NCI-H345 treated with DMSO at 0.1 percent for 48 hours (cell line): Measurements from ENCODE around the gene TMPRSS4.
"Not testable (repeated sequence)": the region's sequence is repeated elsewhere in the genome, so short reads cannot be mapped to it uniquely, and the experiment has no call there.

ENCODE experiments used
- DNase-seq: peaks from one replicate; lab custom pipeline; 2025; ENCODE audit not compliant: unreplicated experiment; lab: John Stamatoyannopoulos, UW

Gene TMPRSS4

GRCh38 chr11:118055966-118056365 is 20.9 kb upstream of the TMPRSS4 start:
- no peak for DNase-seq

- no peak for DNase-seq
Measured at GRCh38 chr11:118056806-118057205, 20.1 kb upstream of the TMPRSS4 start.

- no peak for DNase-seq
Measured at GRCh38 chr11:118057251-118058145, 19.4 kb upstream of the TMPRSS4 start.

GRCh38 chr11:118058311-118059245 is 18.3 kb upstream of the TMPRSS4 start:
- DNase-seq, result no peak

GRCh38 chr11:118059246-118059940 is 17.5 kb upstream of the TMPRSS4 start:
- DNase-seq, result no peak

GRCh38 chr11:118060081-118060661 is 16.7 kb upstream of the TMPRSS4 start:
- no peak for DNase-seq

GRCh38 chr11:118060869-118061268 is 16.0 kb upstream of the TMPRSS4 start:
- DNase-seq, result no peak

GRCh38 chr11:118061586-118062125 is 15.2 kb upstream of the TMPRSS4 start:
- no peak for DNase-seq

- DNase-seq, result not testable (repeated sequence)
Measured at GRCh38 chr11:118062181-118062580, 14.7 kb upstream of the TMPRSS4 start.

- DNase-seq, result not testable (repeated sequence)
Measured at GRCh38 chr11:118062631-118063030, 14.2 kb upstream of the TMPRSS4 start.

GRCh38 chr11:118064956-118065355 is 11.9 kb upstream of the TMPRSS4 start:
- no peak for DNase-seq

GRCh38 chr11:118065384-118065783 is 11.5 kb upstream of the TMPRSS4 start:
- DNase-seq, result no peak

- DNase-seq, result no peak
Measured at GRCh38 chr11:118067006-118067405, 9.9 kb upstream of the TMPRSS4 start.

- DNase-seq, result no peak
Measured at GRCh38 chr11:118068206-118068944, 8.5 kb upstream of the TMPRSS4 start.

- DNase-seq, result no peak
Measured at GRCh38 chr11:118068945-118069612, 7.8 kb upstream of the TMPRSS4 start.

- no peak for DNase-seq
Measured at GRCh38 chr11:118071416-118072030, 5.4 kb upstream of the TMPRSS4 start.

- no peak for DNase-seq
Measured at GRCh38 chr11:118073554-118073953, 3.3 kb upstream of the TMPRSS4 start.

- no peak for DNase-seq
Measured at GRCh38 chr11:118074091-118074685, 2.7 kb upstream of the TMPRSS4 start.
